H9 (cell line): ENCODE results near the gene SIL1. TPM values are rescaled to one million over a fixed set of nuclear protein-coding genes. Genes with fewer than 3 reads are reported as not detected.

ENCODE experiments used
- DNase-seq: peaks from one replicate; pipeline ENCODE4 v3.0.0-alpha.2; 2017
- H2AFZ ChIP-seq: one replicate; pipeline ENCODE4 v1.6.1; 2013; ENCODE audit warnings: mild to moderate bottlenecking, low read length, control low read depth, moderate library complexity
- H2AK5ac ChIP-seq: 2 replicates; pipeline ENCODE4 v1.6.1; 2013; ENCODE audit warnings: low read length, control low read depth, mixed read lengths; ENCODE audit not compliant: insufficient read length
- H2BK120ac ChIP-seq: one replicate; pipeline ENCODE4 v1.6.1; 2013; ENCODE audit warnings: low read depth, mild to moderate bottlenecking, low read length, control low read depth, inconsistent platforms; ENCODE audit not compliant: poor library complexity, severe bottlenecking
- H2BK12ac ChIP-seq: 2 replicates; pipeline ENCODE4 v1.6.1; 2013; ENCODE audit warnings: low read length, control low read depth, mixed read lengths, low read depth; ENCODE audit not compliant: insufficient read length
- H2BK15ac ChIP-seq: 2 replicates; pipeline ENCODE4 v1.6.1; 2013; ENCODE audit warnings: low read depth, low read length, control low read depth
- H2BK20ac ChIP-seq: one replicate; pipeline ENCODE4 v1.6.1; 2013; ENCODE audit warnings: low read depth, mild to moderate bottlenecking, low read length, control low read depth, inconsistent platforms; ENCODE audit not compliant: poor library complexity, severe bottlenecking
- H2BK5ac ChIP-seq: 2 replicates; pipeline ENCODE4 v1.6.1; 2013; ENCODE audit warnings: low read length, control low read depth, mixed read lengths; ENCODE audit not compliant: insufficient read length
- H3K14ac ChIP-seq: 2 replicates; pipeline ENCODE4 v1.6.1; 2013; ENCODE audit warnings: low read length, control low read depth; ENCODE audit not compliant: insufficient read depth
- H3K18ac ChIP-seq: 2 replicates; pipeline ENCODE4 v1.6.1; 2013; ENCODE audit warnings: low read depth, mild to moderate bottlenecking, mixed read lengths, low read length, control low read depth; ENCODE audit not compliant: insufficient read length
- H3K23ac ChIP-seq: 2 replicates; pipeline ENCODE4 v1.6.1; 2013; ENCODE audit warnings: low read length, control low read depth, mixed read lengths, low read depth; ENCODE audit not compliant: insufficient read length
- H3K23me2 ChIP-seq: 2 replicates; pipeline ENCODE4 v1.6.1; 2013; ENCODE audit warnings: low read depth, mild to moderate bottlenecking, mixed read lengths, low read length, control low read depth; ENCODE audit not compliant: insufficient read length, poor library complexity, severe bottlenecking
- H3K27ac ChIP-seq: 2 replicates; pipeline ENCODE4 v1.5.1; 2013; ENCODE audit warnings: low read length, control low read depth, mixed read lengths, low read depth; ENCODE audit not compliant: insufficient read length
- H3K27me3 ChIP-seq: 2 replicates; pipeline ENCODE4 v1.6.1; 2013; ENCODE audit warnings: low read length, control low read depth, inconsistent platforms; ENCODE audit not compliant: insufficient read depth
- H3K4ac ChIP-seq: 2 replicates; pipeline ENCODE4 v1.6.1; 2013; ENCODE audit warnings: low read depth, mild to moderate bottlenecking, control low read depth, inconsistent platforms, low read length, moderate library complexity
- H3K4me1 ChIP-seq: 2 replicates; pipeline ENCODE4 v1.6.1; 2013; ENCODE audit warnings: low read length, control low read depth, inconsistent platforms; ENCODE audit not compliant: insufficient read depth
- H3K4me2 ChIP-seq: 2 replicates; pipeline ENCODE4 v1.6.1; 2013; ENCODE audit warnings: low read length, control low read depth, mixed read lengths; ENCODE audit not compliant: insufficient read length, insufficient read depth
- H3K56ac ChIP-seq: 2 replicates; pipeline ENCODE4 v1.6.1; 2013; ENCODE audit warnings: low read depth, mild to moderate bottlenecking, mixed read lengths, low read length, control low read depth; ENCODE audit not compliant: insufficient read length
- H3K79me1 ChIP-seq: 2 replicates; pipeline ENCODE4 v1.6.1; 2013; ENCODE audit warnings: low read depth, mild to moderate bottlenecking, moderate library complexity, low read length, control low read depth, inconsistent platforms; ENCODE audit not compliant: insufficient read depth, poor library complexity, severe bottlenecking
- H3K79me2 ChIP-seq: 2 replicates; pipeline ENCODE4 v1.6.1; 2013; ENCODE audit warnings: low read length, control low read depth, inconsistent platforms; ENCODE audit not compliant: insufficient read depth
- H3K9ac ChIP-seq: 2 replicates; pipeline ENCODE4 v1.6.1; 2013; ENCODE audit warnings: low read length, control low read depth, mixed read lengths; ENCODE audit not compliant: insufficient read length; ENCODE audit errors: extremely low read depth
- H3K9me3 ChIP-seq: one replicate; pipeline ENCODE4 v1.6.1; 2013; ENCODE audit warnings: low read depth, low read length, inconsistent platforms; ENCODE audit not compliant: control insufficient read depth
- H3T11ph ChIP-seq: one replicate; pipeline ENCODE4 v1.6.1; 2013; ENCODE audit warnings: mild to moderate bottlenecking, low read length, control low read depth, inconsistent platforms
- H4K20me1 ChIP-seq: one replicate; pipeline ENCODE4 v1.6.1; 2013; ENCODE audit not compliant: control insufficient read depth, insufficient read length, insufficient read depth
- H4K5ac ChIP-seq: 2 replicates; pipeline ENCODE4 v1.6.1; 2013; ENCODE audit warnings: low read depth, mild to moderate bottlenecking, mixed read lengths, low read length, control low read depth; ENCODE audit not compliant: insufficient read length
- H4K8ac ChIP-seq: replicated peaks from 2 replicates; pipeline ENCODE4 v1.6.1; 2013; ENCODE audit warnings: low read length, control low read depth, mixed read lengths, low read depth; ENCODE audit not compliant: insufficient read length
- H4K91ac ChIP-seq: 2 replicates; pipeline ENCODE4 v1.6.1; 2013; ENCODE audit warnings: low read depth, mild to moderate bottlenecking, moderate library complexity, mixed read lengths, low read length, control low read depth; ENCODE audit not compliant: insufficient read length
- H3K27ac Mint-ChIP-seq, 3 experiments: 2 replicates in 2 of 3; 3 replicates in 1 of 3; pipeline ENCODE4 v1.8.0; 2020 to 2021; ENCODE audit warnings: mixed read lengths in 3 of 3, mild to moderate bottlenecking in 1 of 3, moderate library complexity in 1 of 3
- H3K27me3 Mint-ChIP-seq: 2 replicates; pipeline ENCODE4 v1.8.0; 2021; ENCODE audit warnings: low read depth, mild to moderate bottlenecking, moderate library complexity, mixed read lengths
- H3K36me3 Mint-ChIP-seq, 3 experiments: 2 replicates in 2 of 3; 3 replicates in 1 of 3; pipeline ENCODE4 v1.8.0; 2020 to 2021; ENCODE audit warnings: low read depth in 3 of 3, mixed read lengths in 3 of 3; ENCODE audit not compliant: insufficient read depth in 1 of 3
- H3K4me1 Mint-ChIP-seq, 2 experiments: 2 replicates each; pipeline ENCODE4 v1.8.0; 2020; ENCODE audit warnings: mixed read lengths in 2 of 2
- H3K4me3 Mint-ChIP-seq, 2 experiments: 2 replicates in 1 of 2; 3 replicates in 1 of 2; pipeline ENCODE4 v1.8.0; 2020 to 2021; ENCODE audit warnings: mild to moderate bottlenecking in 2 of 2, mixed read lengths in 2 of 2, moderate library complexity in 1 of 2
- H3K9me3 Mint-ChIP-seq, 2 experiments: 2 replicates in 1 of 2; 3 replicates in 1 of 2; pipeline ENCODE4 v1.8.0; 2020; ENCODE audit warnings: mild to moderate bottlenecking in 2 of 2, mixed read lengths in 2 of 2, moderate library complexity in 1 of 2
- CTCF ChIP-seq: fragments of 200-600 bp; sonication (generic); conservative IDR thresholded peaks from 3 replicates; pipeline ENCODE4 v1.8.0; 2021; ENCODE audit warnings: antibody characterized with exemption, mild to moderate bottlenecking
- WGBS: extraction: QIAGEN DNeasy Blood & Tissue Kit; methylation state at CpG from one replicate; pipeline ENCODE4 v1.1.7; 2013; ENCODE audit warnings: missing lambda C conversion rate, low lambda C conversion rate, mixed read lengths; ENCODE audit not compliant: insufficient read length; ENCODE audit errors: extremely low coverage; 5-methylcytosine and 5-hydroxymethylcytosine counted together
- total RNA-seq: library from RNA; stranded (reverse); gene quantifications from 2 replicates; pipeline ENCODE4 v1.2.1, GENCODE V29; 2021

The SIL1 gene
- total RNA-seq, 1 experiment from 2014 or later: 10.6 TPM

- Histone ChIP-seq H3K23ac (no peak overlapping the region), H2BK120ac (no peak overlapping the region), H2BK12ac (no peak overlapping the region), H2BK5ac (no peak overlapping the region), H3K79me2 (no peaks in the 10 kb centered on the region), H4K20me1 (no peaks in the 10 kb centered on the region), H3K9me3 (no peaks in the 10 kb centered on the region), H3K4ac (no peak overlapping the region), H3K79me1 (no peaks in the 10 kb centered on the region), H3K14ac (no peak overlapping the region; the same call in 1 of the 2 replicates), H3K23me2 (no peaks in the 10 kb centered on the region), H2AFZ (no peak overlapping the region), H3K27me3 (no peaks in the 10 kb centered on the region), H3K4me2 (no peak overlapping the region), H4K91ac (no peak overlapping the region), H3K18ac (no peak overlapping the region), H2BK20ac (no peak overlapping the region), H4K8ac (no peak overlapping the region), H3T11ph (no peak overlapping the region), H3K27ac (no peak overlapping the region), H3K9ac (no peak overlapping the region), H3K56ac (no peak overlapping the region), H2AK5ac (no peak overlapping the region), H3K4me1 (no peaks in the 10 kb centered on the region; the same call in 1 of the 2 replicates), H2BK15ac (no peak overlapping the region), H4K5ac (no peak overlapping the region)
- DNase-seq: no peak
- no peaks in the 10 kb centered on the region for H3K9me3 Mint-ChIP-seq
- no CpG with 5 or more reads among the region's 3 CpGs for WGBS
- no peaks in the 10 kb centered on the region for H3K36me3 Mint-ChIP-seq
- no peak for TF ChIP-seq CTCF
- H3K4me1 Mint-ChIP-seq: peaks cover 22 to 25% of the 10 kb centered on the region in 2 experiments
- no peaks in the 10 kb centered on the region; the same call in 1 of the 2 replicates for H3K27me3 Mint-ChIP-seq
- H3K4me3 Mint-ChIP-seq: no peak overlapping the region
- peak overlapping the region in 1 of 3 experiments; percentile 31; a peak in 1 of 7 replicates for H3K27ac Mint-ChIP-seq
Measured at GRCh38 chr5:139126711-139127111, 71.5 kb downstream of the SIL1 start.
